ENCODE results near the gene ZNF862. TPM values are rescaled to one million over a fixed set of nuclear protein-coding genes. Genes with fewer than 3 reads are reported as not detected.

The ZNF862 gene
- total and polyA plus RNA-seq, 2 experiments from 2014 or later, result 8.9 to 22.6 TPM

GRCh38 chr7:149879766-149880637, 41.8 kb downstream of the ZNF862 start:
- no peaks in the 10 kb centered on the region for H3K36me3 ChIP-seq
- H3K9me3 ChIP-seq (ENCODE audit: low read depth), result no peaks in the 10 kb centered on the region
- no peak overlapping the region for H3K4me3 ChIP-seq
- H3K4me1 ChIP-seq (ENCODE audit: low read depth), result peaks cover 7% of the 10 kb centered on the region
- DNase-seq (ENCODE audit: low read depth in 1 of 2, low spot score in 1 of 2), result no peak
- H3K27ac ChIP-seq, result no peak overlapping the region
- TF ChIP-seq CTCF (IDR thresholded peaks at IDR 0.05; ENCODE audit: low read depth, low read length), result no peak
- H3K27me3 ChIP-seq, result peaks cover 8% of the 10 kb centered on the region

DNA sequence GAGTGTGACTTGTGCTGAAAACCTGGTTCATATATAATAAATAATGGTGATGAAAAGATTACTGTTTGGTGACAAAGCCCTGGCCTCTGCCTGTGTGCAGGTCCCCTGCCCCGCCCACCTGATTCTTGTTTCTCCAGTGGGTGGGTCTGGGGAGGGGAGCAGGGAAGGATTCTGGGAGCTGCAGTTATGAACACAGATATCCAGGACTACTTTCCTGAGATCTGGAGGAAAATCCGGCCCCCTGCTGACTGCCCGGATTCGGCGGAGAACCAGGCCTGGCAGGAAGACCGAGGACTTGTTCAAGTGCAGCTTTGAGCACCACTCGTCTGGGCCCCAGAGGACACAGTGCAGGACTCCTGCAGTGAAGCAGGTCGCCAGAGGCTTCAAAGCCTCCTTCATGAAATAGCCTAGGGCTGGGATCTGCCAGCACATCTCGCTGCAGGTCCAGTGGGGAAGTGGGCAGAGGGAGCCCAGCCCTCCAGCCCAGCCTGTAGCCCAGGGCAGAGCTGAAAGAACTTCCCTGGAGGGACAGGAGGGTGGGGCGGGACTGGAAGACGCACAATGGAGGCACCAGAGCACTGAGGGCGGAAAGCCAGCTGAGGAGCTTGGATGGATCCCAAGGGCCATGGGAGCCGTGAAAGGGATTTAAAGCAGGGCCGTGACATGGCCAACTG, 42.6 kb downstream of the ZNF862 start:
- H3K27me3 ChIP-seq, result peaks cover under 1% of the 10 kb centered on the region
- TF ChIP-seq CTCF (IDR thresholded peaks at IDR 0.05; ENCODE audit: low read depth, low read length), result no peak
- peaks cover 7% of the 10 kb centered on the region for H3K4me1 ChIP-seq (ENCODE audit: low read depth)
- H3K4me3 ChIP-seq, result no peak overlapping the region
- H3K27ac ChIP-seq, result no peak overlapping the region
- peak in 1 of 2 donors; percentile 14 for DNase-seq (ENCODE audit: low read depth in 1 of 2, low spot score in 1 of 2)
- H3K36me3 ChIP-seq, result no peaks in the 10 kb centered on the region
- H3K9me3 ChIP-seq (ENCODE audit: low read depth), result no peaks in the 10 kb centered on the region

GRCh38 chr7:149881328-149882247, 43.4 kb downstream of the ZNF862 start:
- no peak overlapping the region for H3K4me3 ChIP-seq
- peaks cover 7% of the 10 kb centered on the region for H3K4me1 ChIP-seq (ENCODE audit: low read depth)
- no peak overlapping the region for H3K27ac ChIP-seq
- DNase-seq (ENCODE audit: low read depth in 1 of 2, low spot score in 1 of 2), result no peak
- H3K27me3 ChIP-seq, result no peaks in the 10 kb centered on the region
- H3K36me3 ChIP-seq, result no peaks in the 10 kb centered on the region
- no peak for TF ChIP-seq CTCF (IDR thresholded peaks at IDR 0.05; ENCODE audit: low read depth, low read length)
- H3K9me3 ChIP-seq (ENCODE audit: low read depth), result no peaks in the 10 kb centered on the region

- no peaks in the 10 kb centered on the region for H3K27me3 ChIP-seq
- DNase-seq (ENCODE audit: low read depth in 1 of 2, low spot score in 1 of 2), result peak in 1 of 2 donors; percentile 61
- TF ChIP-seq CTCF (IDR thresholded peaks at IDR 0.05; ENCODE audit: low read depth, low read length), result no peak
- no peak overlapping the region for H3K27ac ChIP-seq
- H3K4me1 ChIP-seq (ENCODE audit: low read depth), result peaks cover 7% of the 10 kb centered on the region
- H3K9me3 ChIP-seq (ENCODE audit: low read depth), result no peaks in the 10 kb centered on the region
- no peak overlapping the region for H3K4me3 ChIP-seq
- no peaks in the 10 kb centered on the region for H3K36me3 ChIP-seq
Measured at GRCh38 chr7:149882248-149883047, 44.3 kb downstream of the ZNF862 start.

Data from cardiac muscle cell (in vitro differentiated cells and primary cell).